GM12864 (cell line): ENCODE data around the gene TBC1D4.

Experiments
- DNase-seq: peaks from one replicate; pipeline ENCODE4 v3.0.0-alpha.2; 2011; ENCODE audit warnings: low read depth
- H3K4me3 ChIP-seq: 2 replicates; pipeline ENCODE4 v1.5.1; 2011; ENCODE audit warnings: mild to moderate bottlenecking, low read depth, low read length, control low read depth
- TF ChIP-seq, protein P1 (sequence below): IDR thresholded peaks from 2 replicates; pipeline ENCODE4 v1.5.1; 2011; ENCODE audit warnings: low read depth, mild to moderate bottlenecking, moderate library complexity, low read length, control low read depth, inconsistent platforms; ENCODE audit errors: missing control alignments

Gene TBC1D4

DNA sequence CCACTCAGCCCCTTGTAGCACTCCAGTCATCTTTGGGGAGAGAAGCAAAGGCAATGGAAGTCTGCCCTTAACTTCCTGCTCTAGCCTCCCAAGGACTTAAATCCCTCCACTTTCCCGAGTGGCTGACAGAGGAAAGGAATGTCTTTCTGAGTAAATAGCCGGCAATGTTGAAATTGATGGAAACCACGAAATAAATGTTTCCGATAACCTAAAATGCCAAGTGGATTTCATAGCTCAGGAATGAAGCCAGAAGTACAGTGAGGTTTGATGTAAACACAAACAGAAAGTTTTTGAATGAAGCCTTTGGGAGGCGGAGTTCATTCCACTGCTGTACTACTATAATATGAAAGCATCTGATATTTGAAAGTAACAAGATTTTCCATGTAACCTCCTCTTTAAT, 14.0 kb upstream of the TBC1D4 start:
- TF ChIP-seq, protein P1, sequence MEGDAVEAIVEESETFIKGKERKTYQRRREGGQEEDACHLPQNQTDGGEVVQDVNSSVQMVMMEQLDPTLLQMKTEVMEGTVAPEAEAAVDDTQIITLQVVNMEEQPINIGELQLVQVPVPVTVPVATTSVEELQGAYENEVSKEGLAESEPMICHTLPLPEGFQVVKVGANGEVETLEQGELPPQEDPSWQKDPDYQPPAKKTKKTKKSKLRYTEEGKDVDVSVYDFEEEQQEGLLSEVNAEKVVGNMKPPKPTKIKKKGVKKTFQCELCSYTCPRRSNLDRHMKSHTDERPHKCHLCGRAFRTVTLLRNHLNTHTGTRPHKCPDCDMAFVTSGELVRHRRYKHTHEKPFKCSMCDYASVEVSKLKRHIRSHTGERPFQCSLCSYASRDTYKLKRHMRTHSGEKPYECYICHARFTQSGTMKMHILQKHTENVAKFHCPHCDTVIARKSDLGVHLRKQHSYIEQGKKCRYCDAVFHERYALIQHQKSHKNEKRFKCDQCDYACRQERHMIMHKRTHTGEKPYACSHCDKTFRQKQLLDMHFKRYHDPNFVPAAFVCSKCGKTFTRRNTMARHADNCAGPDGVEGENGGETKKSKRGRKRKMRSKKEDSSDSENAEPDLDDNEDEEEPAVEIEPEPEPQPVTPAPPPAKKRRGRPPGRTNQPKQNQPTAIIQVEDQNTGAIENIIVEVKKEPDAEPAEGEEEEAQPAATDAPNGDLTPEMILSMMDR: no peak
- no peak overlapping the region for H3K4me3 ChIP-seq
- no peak for DNase-seq

GRCh38 chr13:75494491-75494890, 12.5 kb upstream of the TBC1D4 start:
- H3K4me3 ChIP-seq: no peak overlapping the region
- TF ChIP-seq, protein P1: no peak
- no peak for DNase-seq

DNA sequence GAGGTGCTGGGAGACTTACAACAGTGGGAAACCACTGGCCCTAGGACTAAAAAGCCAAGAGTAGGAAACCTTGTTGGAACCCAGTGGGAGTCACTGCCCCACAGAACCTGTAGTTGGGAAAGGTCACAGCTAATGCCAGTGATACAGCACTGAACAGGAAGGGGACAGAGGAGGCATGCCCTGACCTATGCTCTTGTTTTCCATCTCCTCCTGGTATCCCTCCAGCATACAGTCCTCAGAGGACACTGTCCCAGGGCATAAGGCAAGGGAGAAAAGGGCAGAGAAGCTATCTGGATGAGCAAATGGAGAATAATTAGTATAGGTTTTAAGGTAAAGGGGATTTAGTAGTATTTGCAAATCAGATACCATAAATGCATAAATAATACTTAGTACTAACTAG, 11.2 kb upstream of the TBC1D4 start:
- TF ChIP-seq, protein P1: no peak
- DNase-seq: no peak
- H3K4me3 ChIP-seq: no peak overlapping the region

- TF ChIP-seq, protein P1: no peak
- DNase-seq: no peak
- no peak overlapping the region for H3K4me3 ChIP-seq
Measured at GRCh38 chr13:75492389-75492788, 10.4 kb upstream of the TBC1D4 start.

DNA sequence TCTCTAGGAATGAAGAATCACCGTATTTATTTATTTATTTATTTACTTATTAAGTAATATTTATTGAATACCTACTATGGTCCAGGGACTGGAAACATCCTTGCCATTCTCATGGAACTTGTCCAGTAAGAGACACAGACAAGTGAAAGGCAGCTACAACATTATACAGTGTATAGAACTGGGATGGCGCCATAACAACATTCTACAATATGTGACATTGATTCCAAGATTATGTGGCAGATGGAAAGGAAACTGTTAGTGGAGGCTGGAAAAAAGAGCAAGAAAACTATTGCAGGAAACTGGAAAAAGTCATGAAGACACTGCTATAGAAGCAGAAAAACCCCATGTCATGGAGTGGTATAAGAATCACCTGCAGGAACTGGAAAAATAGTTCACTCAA, 9.4 kb upstream of the TBC1D4 start:
- DNase-seq: no peak
- TF ChIP-seq, protein P1: no peak
- H3K4me3 ChIP-seq: no peak overlapping the region

- no peak overlapping the region; the same call in 1 of the 2 replicates for H3K4me3 ChIP-seq
- peak; percentile 42 for DNase-seq
- TF ChIP-seq, protein P1: no peak
Measured at GRCh38 chr13:75489502-75490263, 7.7 kb upstream of the TBC1D4 start.
